HG03095 (cell line): ENCODE measurements around the gene ACOT12.

Experiments
- ATAC-seq: cut with Tn5 transposase; IDR thresholded peaks from one replicate; pipeline ENCODE4 v1.9.1; 2021; ENCODE audit warnings: moderate library complexity; ENCODE audit not compliant: unreplicated experiment

The ACOT12 gene

GRCh38 chr5:81401266-81401665, 7.3 kb upstream of the ACOT12 start:
- ATAC-seq = no peak

GRCh38 chr5:81400375-81400774, 6.4 kb upstream of the ACOT12 start:
- ATAC-seq = no peak

GRCh38 chr5:81398741-81399140, 4.8 kb upstream of the ACOT12 start:
- no peak for ATAC-seq

GRCh38 chr5:81397176-81397575, 3.2 kb upstream of the ACOT12 start:
- no peak for ATAC-seq

GRCh38 chr5:81395262-81395661, 1.3 kb upstream of the ACOT12 start:
- ATAC-seq = no peak

- no peak for ATAC-seq
Measured at GRCh38 chr5:81393430-81393782, 528 bp downstream of the ACOT12 start.

- no peak for ATAC-seq
Measured at GRCh38 chr5:81389025-81389424, 4.9 kb downstream of the ACOT12 start.

- no peak for ATAC-seq
Measured at GRCh38 chr5:81388169-81388568, 5.8 kb downstream of the ACOT12 start.

- ATAC-seq = no peak
Measured at GRCh38 chr5:81383867-81384266, 10.1 kb downstream of the ACOT12 start.

GRCh38 chr5:81371354-81371876, 22.5 kb downstream of the ACOT12 start:
- no peak for ATAC-seq

GRCh38 chr5:81370912-81371311, 23.0 kb downstream of the ACOT12 start:
- ATAC-seq = no peak

GRCh38 chr5:81365541-81365940, 28.4 kb downstream of the ACOT12 start:
- ATAC-seq = no peak

GRCh38 chr5:81363093-81363871, 30.7 kb downstream of the ACOT12 start:
- no peak for ATAC-seq

GRCh38 chr5:81361600-81361999, 32.3 kb downstream of the ACOT12 start:
- no peak for ATAC-seq

- no peak for ATAC-seq
Measured at GRCh38 chr5:81360640-81361039, 33.3 kb downstream of the ACOT12 start.

GRCh38 chr5:81359881-81360280, 34.1 kb downstream of the ACOT12 start:
- no peak for ATAC-seq

GRCh38 chr5:81359108-81359507, 34.8 kb downstream of the ACOT12 start:
- no peak for ATAC-seq

- no peak for ATAC-seq
Measured at GRCh38 chr5:81355291-81356251, 38.4 kb downstream of the ACOT12 start.

GRCh38 chr5:81354093-81354492, 39.8 kb downstream of the ACOT12 start:
- no peak for ATAC-seq

GRCh38 chr5:81353189-81353588, 40.7 kb downstream of the ACOT12 start:
- ATAC-seq = no peak

GRCh38 chr5:81350507-81350906, 43.4 kb downstream of the ACOT12 start:
- no peak for ATAC-seq

GRCh38 chr5:81349161-81349560, 44.8 kb downstream of the ACOT12 start:
- no peak for ATAC-seq
